Measurements from ENCODE around the gene DDX5.
"Not testable (repeated sequence)": the region's sequence is repeated elsewhere in the genome, so short reads cannot be mapped to it uniquely, and the experiment has no call there.

The DDX5 gene

GRCh38 chr17:64491994-64492393 is 14.1 kb downstream of the DDX5 start:
- Mint-ChIP-seq H3K27ac (no peak overlapping the region), H3K4me1 (peaks cover 38% of the 10 kb centered on the region), H3K4me3 (no peak overlapping the region), H3K27me3 (no peaks in the 10 kb centered on the region), H3K9me3 (no peaks in the 10 kb centered on the region), H3K36me3 (ENCODE audit: low read depth) (peaks cover 56% of the 10 kb centered on the region)
- DNase-seq: no peak
- no peak for ATAC-seq

DNA sequence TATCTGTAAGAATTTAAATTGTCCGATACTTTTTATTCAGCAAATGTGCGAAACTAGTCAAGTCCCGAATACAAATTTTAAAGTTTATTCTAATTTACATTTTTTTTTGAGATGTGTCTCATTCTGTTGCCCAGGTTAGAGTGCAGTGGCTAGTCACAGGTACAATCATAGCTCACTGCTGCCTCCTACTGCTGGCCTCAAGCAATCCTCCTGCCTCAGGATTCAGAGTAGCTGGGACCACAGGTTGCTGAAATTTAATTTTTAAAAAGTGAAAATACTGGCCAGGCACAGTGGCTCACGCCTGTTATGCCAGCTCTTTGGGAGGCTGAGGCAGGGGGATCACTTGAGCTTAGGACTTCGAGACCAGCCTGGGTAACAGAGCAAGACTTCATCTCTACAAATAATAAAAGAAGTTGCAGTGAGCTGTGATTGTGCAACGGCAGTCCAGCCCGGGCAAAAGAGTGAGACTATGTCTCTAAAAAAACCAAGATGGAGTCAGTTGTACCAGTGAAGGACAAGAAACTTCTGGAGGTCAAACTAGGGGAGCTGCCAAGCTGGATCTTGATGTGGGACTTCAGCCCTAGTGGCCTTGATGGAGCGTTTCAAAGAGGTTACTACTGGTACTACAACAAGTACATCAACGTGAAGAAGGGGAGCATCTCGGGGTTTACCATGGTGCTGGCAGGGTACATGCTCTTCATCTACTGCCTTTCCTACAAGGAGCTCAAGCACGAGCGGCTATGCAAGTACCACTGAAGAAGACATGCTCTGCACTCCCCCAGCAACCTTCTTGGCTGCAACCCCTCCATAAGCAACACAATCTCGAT is 14.8 kb downstream of the DDX5 start:
- no peaks in the 10 kb centered on the region for H3K9me3 Mint-ChIP-seq
- H3K27ac Mint-ChIP-seq: no peak overlapping the region
- no peak overlapping the region for H3K4me3 Mint-ChIP-seq
- ATAC-seq (peak; percentile 59), DNase-seq (peak; percentile 58)
- H3K4me1 Mint-ChIP-seq: peaks cover 34% of the 10 kb centered on the region
- H3K27me3 Mint-ChIP-seq: no peaks in the 10 kb centered on the region
- H3K36me3 Mint-ChIP-seq (ENCODE audit: low read depth): peaks cover 52% of the 10 kb centered on the region

DNA sequence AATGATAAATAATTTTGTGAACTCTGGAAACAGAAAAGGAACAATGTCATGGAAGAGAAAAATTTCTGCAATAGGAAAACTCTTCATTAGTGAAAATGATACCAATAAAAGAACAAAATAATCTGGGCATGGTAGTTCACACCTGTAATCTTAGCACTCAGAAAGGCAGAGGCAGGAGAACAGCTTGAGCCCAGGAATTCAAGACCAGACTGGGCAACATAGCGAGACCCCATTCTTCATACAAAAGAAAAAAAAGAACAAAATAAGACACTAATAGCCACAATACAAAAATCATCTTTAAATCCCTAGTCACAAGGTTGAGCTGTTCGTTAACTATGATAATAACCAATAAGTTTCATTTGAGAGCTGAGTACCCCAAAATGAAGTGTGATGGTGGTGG is 17.8 kb downstream of the DDX5 start:
- ATAC-seq (no peak), DNase-seq (no peak)
- no peak overlapping the region for H3K27ac Mint-ChIP-seq
- H3K36me3 Mint-ChIP-seq (ENCODE audit: low read depth): peaks cover 60% of the 10 kb centered on the region
- H3K9me3 Mint-ChIP-seq: no peaks in the 10 kb centered on the region
- H3K27me3 Mint-ChIP-seq: no peaks in the 10 kb centered on the region
- H3K4me1 Mint-ChIP-seq: peaks cover 9% of the 10 kb centered on the region
- H3K4me3 Mint-ChIP-seq: no peak overlapping the region

DNA sequence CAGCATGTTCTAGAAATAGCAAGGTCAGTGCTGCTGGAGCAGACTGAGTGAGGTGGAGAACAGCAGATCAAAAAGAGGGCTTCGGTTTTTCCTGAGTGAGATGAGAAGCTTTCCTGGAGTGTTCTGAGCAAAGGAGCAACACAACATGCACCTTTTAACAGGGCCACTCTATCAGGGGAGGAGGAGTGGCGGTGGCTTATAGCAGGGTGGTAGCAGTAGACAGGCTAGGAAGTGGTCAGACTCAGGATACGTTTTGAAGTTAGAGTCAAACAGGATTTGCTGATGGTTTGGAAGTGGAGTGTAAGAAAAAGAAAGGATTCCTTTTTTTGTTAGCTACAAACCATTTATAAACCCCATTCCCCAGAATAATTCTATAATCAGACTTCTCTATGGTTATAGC is 21.7 kb downstream of the DDX5 start:
- Mint-ChIP-seq H3K36me3 (ENCODE audit: low read depth) (peaks cover 49% of the 10 kb centered on the region), H3K27me3 (no peaks in the 10 kb centered on the region)
- ATAC-seq: no peak

DNA sequence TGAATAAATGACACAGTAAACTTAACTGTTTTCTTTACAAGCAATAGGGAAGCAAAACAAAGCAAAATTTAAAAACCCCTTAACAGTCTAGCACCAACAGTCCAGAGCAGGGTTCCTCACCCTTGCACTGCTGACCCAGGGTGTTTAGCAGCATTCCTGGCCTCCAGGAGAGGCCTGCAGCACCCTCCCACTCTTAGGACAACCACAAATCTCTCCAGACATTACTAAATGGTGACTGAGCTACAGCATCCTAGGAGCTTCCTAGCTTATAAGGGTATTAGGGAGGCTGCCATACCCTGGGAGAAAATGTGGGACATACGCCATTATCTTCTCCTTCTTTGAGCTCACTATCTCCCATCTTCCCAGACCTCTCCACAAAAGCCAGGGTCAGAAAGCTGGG is 25.1 kb downstream of the DDX5 start:
- Mint-ChIP-seq H3K4me1 (no peaks in the 10 kb centered on the region), H3K27ac (no peak overlapping the region), H3K27me3 (no peaks in the 10 kb centered on the region), H3K36me3 (ENCODE audit: low read depth) (peaks cover 38% of the 10 kb centered on the region), H3K4me3 (no peak overlapping the region), H3K9me3 (no peaks in the 10 kb centered on the region)
- DNase-seq (no peak), ATAC-seq (no peak)

More for the DNA sequence above, 21.7 kb downstream of the DDX5 start:
- Mint-ChIP-seq H3K4me3 (no peak overlapping the region), H3K27ac (no peak overlapping the region), H3K4me1 (no peaks in the 10 kb centered on the region), H3K9me3 (no peaks in the 10 kb centered on the region)
- DNase-seq: no peak

GRCh38 chr17:64477849-64478248 is 28.2 kb downstream of the DDX5 start:
- H3K27ac Mint-ChIP-seq: no peak overlapping the region
- peaks cover 2% of the 10 kb centered on the region for H3K4me1 Mint-ChIP-seq
- H3K4me3 Mint-ChIP-seq: no peak overlapping the region
- no peaks in the 10 kb centered on the region for H3K9me3 Mint-ChIP-seq
- DNase-seq (no peak), ATAC-seq (no peak)
- no peaks in the 10 kb centered on the region for H3K27me3 Mint-ChIP-seq
- peaks cover 15% of the 10 kb centered on the region for H3K36me3 Mint-ChIP-seq (ENCODE audit: low read depth)

DNA sequence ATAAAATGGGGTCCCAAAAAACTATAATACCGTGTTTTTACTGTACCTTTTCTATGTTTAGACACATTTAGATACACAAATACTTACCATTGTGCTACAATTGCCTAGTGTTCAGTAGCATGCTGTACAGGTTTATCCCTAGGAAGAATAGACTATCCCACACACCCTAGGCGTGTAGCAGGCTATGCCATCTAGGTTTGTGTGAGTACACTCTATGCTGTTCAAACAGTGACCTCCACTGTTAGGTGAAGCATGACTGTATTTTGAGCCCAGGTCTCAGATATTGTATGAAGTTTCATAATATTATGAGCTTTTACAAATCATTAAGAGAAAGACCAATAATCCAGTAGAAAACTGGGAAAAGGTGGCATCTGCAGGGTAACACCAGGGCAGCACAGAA is 33.5 kb downstream of the DDX5 start:
- DNase-seq (no peak), ATAC-seq (no peak)
- no peaks in the 10 kb centered on the region for H3K27me3 Mint-ChIP-seq
- H3K9me3 Mint-ChIP-seq: no peaks in the 10 kb centered on the region
- H3K36me3 Mint-ChIP-seq (ENCODE audit: low read depth): peaks cover 4% of the 10 kb centered on the region
- no peak overlapping the region for H3K4me3 Mint-ChIP-seq
- H3K4me1 Mint-ChIP-seq: peaks cover 2% of the 10 kb centered on the region
- H3K27ac Mint-ChIP-seq: no peak overlapping the region

GRCh38 chr17:64471440-64471839 is 34.6 kb downstream of the DDX5 start:
- H3K27me3 Mint-ChIP-seq: no peaks in the 10 kb centered on the region
- no peak overlapping the region for H3K27ac Mint-ChIP-seq
- no peaks in the 10 kb centered on the region for H3K36me3 Mint-ChIP-seq (ENCODE audit: low read depth)
- H3K4me1 Mint-ChIP-seq: peaks cover 2% of the 10 kb centered on the region
- DNase-seq (no peak), ATAC-seq (no peak)
- no peaks in the 10 kb centered on the region for H3K9me3 Mint-ChIP-seq
- no peak overlapping the region for H3K4me3 Mint-ChIP-seq

DNA sequence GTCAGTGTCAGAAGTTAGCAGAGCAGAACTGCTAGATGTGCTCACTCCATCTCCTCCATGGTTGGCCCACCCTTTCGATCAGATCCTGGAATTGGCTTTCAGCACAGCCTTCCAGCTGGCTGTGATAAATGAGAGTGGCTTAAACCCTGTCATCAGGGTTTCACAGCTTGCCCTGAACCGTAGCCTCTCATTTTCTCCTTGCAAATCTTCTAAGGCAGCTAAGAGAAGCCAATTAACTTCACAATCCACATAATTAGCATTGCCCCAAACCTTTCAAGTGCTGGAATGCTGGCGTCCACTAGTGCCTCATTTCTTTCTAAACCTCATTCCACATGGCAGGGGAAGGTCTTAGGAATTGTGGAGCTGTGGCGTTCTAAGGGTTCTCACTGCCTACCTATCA is 35.5 kb downstream of the DDX5 start:
- no peak overlapping the region for H3K4me3 Mint-ChIP-seq
- peaks cover 2% of the 10 kb centered on the region for H3K4me1 Mint-ChIP-seq
- no peak for DNase-seq
- no peak overlapping the region for H3K27ac Mint-ChIP-seq
- no peak for ATAC-seq
- no peaks in the 10 kb centered on the region for H3K36me3 Mint-ChIP-seq (ENCODE audit: low read depth)
- H3K9me3 Mint-ChIP-seq: no peaks in the 10 kb centered on the region
- no peaks in the 10 kb centered on the region for H3K27me3 Mint-ChIP-seq

DNA sequence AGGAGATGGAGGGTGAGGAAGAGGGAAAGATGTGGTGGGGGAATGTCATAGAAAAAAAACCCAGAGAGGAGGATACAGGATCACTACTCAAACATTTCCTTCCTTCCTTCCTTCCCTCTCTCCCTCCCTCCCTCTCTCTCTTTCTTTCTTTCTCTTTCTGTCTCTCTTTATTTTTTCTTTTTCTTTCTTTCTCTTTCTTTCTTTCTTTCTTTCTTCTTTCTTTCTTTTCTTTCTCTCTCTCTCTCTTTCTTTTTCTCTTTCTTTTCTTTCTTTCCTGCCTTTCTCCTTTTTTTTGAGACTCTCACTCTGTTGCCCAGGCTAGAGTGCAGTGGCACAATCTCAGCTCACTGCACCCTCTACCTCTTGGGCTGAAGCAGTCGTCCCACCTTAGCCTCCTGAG is 39.3 kb downstream of the DDX5 start:
- DNase-seq; H3K4me3 Mint-ChIP-seq; H3K9me3 Mint-ChIP-seq; H3K36me3 Mint-ChIP-seq (ENCODE audit: low read depth); H3K27ac Mint-ChIP-seq; ATAC-seq; H3K4me1 Mint-ChIP-seq; H3K27me3 Mint-ChIP-seq: not testable (repeated sequence)

DNA sequence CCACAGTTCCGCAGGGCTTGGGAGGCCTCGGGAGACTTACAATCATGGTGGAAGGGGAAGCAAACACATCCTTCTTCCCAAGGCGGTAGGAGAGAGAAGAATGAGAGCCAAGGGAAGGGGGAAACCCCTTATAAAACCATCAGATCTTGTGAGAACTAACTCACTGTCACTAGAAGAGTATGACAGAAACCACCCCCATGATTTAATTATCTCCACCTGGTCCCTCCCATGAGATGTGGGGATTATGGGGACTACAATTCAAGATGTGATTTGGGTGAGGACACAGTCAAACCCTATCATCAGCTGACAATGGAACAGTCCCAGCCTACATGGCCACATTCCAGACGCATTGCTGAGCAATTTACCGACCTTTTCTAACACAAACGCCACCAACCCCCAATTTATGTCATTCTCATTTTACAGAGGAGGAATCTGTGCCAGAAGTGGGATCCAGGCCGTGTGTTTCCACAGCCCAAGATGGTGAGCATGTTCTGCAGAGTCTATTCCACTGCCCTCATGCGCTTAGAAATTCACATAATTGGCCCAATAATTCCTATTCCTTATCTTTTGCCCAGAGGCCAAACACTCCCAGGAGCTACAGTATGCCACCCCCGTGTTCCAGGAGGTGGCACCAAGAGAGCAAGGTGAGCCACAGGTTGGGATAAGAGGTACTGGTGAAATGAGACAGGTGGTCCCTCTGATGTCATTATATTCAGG is 39.9 kb downstream of the DDX5 start:
- Mint-ChIP-seq H3K4me1 (no peaks in the 10 kb centered on the region), H3K27me3 (no peaks in the 10 kb centered on the region), H3K27ac (no peak overlapping the region), H3K4me3 (no peak overlapping the region), H3K9me3 (no peaks in the 10 kb centered on the region), H3K36me3 (ENCODE audit: low read depth) (no peaks in the 10 kb centered on the region)
- ATAC-seq: no peak
- no peak for DNase-seq

- no peaks in the 10 kb centered on the region for H3K36me3 Mint-ChIP-seq (ENCODE audit: low read depth)
- H3K4me1 Mint-ChIP-seq: peaks cover 8% of the 10 kb centered on the region
Observed at GRCh38 chr17:64461788-64462187, 44.3 kb downstream of the DDX5 start.

GRCh38 chr17:64460955-64461354 is 45.1 kb downstream of the DDX5 start:
- no peaks in the 10 kb centered on the region for H3K27me3 Mint-ChIP-seq
- H3K4me1 Mint-ChIP-seq: peaks cover 14% of the 10 kb centered on the region
- H3K27ac Mint-ChIP-seq: no peak overlapping the region
- no peak for DNase-seq
- ATAC-seq: no peak
- H3K4me3 Mint-ChIP-seq: no peak overlapping the region
- no peaks in the 10 kb centered on the region for H3K9me3 Mint-ChIP-seq
- no peaks in the 10 kb centered on the region for H3K36me3 Mint-ChIP-seq (ENCODE audit: low read depth)

More at GRCh38 chr17:64461788-64462187, 44.3 kb downstream of the DDX5 start:
- ATAC-seq (no peak), DNase-seq (no peak)
- H3K27me3 Mint-ChIP-seq: no peaks in the 10 kb centered on the region
- no peak overlapping the region for H3K27ac Mint-ChIP-seq
- H3K4me3 Mint-ChIP-seq: no peak overlapping the region
- H3K9me3 Mint-ChIP-seq: no peaks in the 10 kb centered on the region

DNA sequence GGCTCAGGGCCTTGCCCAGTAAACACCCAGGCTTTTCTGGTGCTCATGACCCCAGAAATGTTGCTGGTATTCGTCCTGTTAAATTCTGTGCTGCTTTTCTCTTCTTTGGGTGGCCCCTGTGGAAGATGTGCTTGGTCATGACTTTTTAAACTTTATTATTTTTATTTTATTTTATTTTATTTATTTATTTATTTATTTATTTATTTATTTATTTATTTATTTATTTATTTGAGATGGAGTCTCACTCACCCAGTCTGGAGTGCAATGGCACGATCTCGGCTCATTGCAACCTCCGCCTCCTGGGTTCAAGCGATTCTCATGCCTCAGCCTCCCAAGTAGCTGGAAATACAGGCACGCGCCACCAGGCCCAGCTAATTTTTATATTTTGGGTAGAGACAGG is 46.3 kb downstream of the DDX5 start:
- not testable (repeated sequence) for ATAC-seq; H3K9me3 Mint-ChIP-seq; H3K36me3 Mint-ChIP-seq (ENCODE audit: low read depth); DNase-seq; H3K27ac Mint-ChIP-seq; H3K4me3 Mint-ChIP-seq; H3K27me3 Mint-ChIP-seq
- H3K4me1 Mint-ChIP-seq: peaks cover 18% of the 10 kb centered on the region

DNA sequence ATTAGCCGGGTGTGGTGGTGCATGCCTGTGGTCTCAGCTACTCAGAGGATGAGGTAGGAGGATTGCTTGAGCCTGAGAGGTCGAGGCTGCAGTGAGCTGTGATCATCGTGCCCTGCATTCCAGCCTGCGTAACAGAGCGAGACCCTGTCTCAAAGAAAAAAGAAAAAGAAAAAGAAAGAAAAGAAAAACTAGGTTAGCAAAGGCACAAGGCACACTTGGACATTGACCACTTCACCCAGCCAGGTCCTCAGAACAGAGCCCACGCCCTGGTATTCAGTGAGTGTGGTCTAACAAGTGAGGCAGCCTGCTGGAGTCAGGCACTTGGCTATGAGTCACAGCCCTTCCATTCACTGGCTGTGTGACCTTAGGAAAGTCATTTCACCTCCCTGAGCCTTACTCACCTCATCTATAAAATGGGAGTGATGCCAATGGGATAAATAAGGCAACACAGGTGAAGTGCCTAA is 46.8 kb downstream of the DDX5 start:
- no peak for DNase-seq
- H3K27me3 Mint-ChIP-seq: no peaks in the 10 kb centered on the region

More for the DNA sequence above, 46.8 kb downstream of the DDX5 start:
- H3K9me3 Mint-ChIP-seq: no peaks in the 10 kb centered on the region
- H3K4me1 Mint-ChIP-seq: peaks cover 18% of the 10 kb centered on the region
- no peak overlapping the region for H3K4me3 Mint-ChIP-seq
- peak; percentile 67 for ATAC-seq
- H3K36me3 Mint-ChIP-seq (ENCODE audit: low read depth): no peaks in the 10 kb centered on the region
- no peak overlapping the region for H3K27ac Mint-ChIP-seq
